Stimulated activated CD4-positive, alpha-beta T cell treated with anti-CD3 and anti-CD28 coated beads, TNF-alpha, amount 100 ng/mL, for 1 hour (primary cell): ENCODE results near the gene SLC38A7.
"Not testable (repeated sequence)": the region's sequence is repeated elsewhere in the genome, so short reads cannot be mapped to it uniquely, and the experiment has no call there.

Experiments used
- DNase-seq, 3 donors: peaks; one replicate each; pipeline ENCODE4 v3.0.0-alpha.2; 2020; ENCODE audit warnings: low read depth in 3 of 3, low spot score in 1 of 3

SLC38A7 gene

DNA sequence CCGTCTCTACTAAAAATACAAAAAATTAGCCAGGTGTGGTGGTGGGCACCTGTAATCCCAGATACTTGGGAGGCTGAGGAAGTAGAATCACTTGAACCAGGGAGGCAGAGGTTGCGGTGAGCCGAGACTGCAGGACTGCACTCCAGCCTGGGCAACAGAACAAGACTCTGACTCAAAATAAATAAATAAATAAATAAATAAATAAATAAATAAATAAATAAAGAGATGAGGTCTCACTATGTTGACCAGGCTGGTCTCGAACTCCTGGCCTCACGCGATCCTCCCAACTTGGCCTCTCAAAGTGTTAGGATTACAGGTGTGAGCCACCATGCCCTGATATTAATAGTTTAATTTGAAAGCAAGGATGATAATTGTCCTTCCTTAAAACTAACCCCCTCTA is 47.5 kb downstream of the SLC38A7 start:
- DNase-seq, result not testable (repeated sequence)

DNA sequence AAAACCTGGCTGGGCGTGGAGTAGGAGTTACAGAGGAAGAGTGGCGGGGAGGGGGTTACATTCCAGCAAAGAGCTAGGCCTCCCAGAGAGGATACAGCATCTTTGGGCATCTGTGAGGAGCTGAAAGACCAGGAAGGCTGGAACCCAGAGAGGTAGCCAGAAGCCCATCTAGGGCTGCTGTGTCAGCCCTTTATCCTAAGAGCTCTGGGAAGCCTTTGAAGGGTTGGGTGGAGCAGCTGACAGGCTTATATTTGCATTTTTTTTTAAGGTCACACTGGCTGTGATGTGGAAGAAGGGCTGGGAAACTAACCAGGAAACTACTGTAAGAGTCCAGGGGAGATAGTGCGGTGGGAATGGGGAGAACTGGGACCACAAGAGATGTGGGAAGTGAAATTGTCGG is 48.1 kb downstream of the SLC38A7 start:
- DNase-seq, result no peak

DNA sequence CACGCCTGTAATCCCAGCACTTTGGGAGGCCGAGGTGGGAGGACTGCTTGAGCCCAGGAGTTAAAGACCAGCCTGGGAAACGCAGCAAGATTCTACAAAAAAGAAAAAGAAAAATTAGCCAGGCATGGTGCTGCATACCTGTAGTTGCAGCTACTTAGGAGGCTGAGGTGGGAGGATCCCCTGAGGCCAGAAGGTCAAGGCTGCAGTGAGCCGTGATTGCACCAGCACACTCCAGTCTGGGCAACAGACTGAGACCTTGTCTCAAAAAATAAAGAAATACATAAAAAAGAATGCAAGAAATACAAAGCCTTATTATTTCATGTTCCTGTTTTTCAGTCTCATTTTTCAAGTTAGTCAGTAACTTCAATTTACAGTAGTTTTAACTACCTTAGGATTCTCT is 49.1 kb downstream of the SLC38A7 start:
- DNase-seq, result no peak

DNA sequence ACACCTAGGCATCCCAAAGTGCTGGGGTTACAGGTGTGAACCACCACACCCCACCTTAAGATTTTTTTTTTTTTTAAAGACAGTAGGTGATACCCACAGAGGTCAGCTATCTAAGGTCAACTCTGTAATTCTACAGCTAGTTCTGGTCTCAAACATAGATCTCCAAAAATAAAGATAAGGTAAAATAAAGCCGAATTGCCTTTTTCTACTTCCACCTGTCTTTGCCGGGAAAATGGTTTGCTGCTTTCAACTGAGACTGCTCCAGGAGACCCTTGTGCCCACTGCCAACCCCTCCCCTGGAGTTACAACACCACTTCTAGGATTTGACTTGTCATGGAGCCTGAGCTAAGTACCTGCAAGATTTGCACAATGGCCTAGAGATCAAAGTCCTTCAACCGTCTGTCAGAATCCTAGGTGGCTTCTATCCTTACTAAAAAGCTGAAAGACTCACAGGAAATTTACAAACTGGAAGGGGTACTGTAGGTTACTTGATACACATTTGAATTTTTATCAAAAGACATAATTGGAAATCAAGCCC is 50.2 kb downstream of the SLC38A7 start:
- no peak for DNase-seq

DNA sequence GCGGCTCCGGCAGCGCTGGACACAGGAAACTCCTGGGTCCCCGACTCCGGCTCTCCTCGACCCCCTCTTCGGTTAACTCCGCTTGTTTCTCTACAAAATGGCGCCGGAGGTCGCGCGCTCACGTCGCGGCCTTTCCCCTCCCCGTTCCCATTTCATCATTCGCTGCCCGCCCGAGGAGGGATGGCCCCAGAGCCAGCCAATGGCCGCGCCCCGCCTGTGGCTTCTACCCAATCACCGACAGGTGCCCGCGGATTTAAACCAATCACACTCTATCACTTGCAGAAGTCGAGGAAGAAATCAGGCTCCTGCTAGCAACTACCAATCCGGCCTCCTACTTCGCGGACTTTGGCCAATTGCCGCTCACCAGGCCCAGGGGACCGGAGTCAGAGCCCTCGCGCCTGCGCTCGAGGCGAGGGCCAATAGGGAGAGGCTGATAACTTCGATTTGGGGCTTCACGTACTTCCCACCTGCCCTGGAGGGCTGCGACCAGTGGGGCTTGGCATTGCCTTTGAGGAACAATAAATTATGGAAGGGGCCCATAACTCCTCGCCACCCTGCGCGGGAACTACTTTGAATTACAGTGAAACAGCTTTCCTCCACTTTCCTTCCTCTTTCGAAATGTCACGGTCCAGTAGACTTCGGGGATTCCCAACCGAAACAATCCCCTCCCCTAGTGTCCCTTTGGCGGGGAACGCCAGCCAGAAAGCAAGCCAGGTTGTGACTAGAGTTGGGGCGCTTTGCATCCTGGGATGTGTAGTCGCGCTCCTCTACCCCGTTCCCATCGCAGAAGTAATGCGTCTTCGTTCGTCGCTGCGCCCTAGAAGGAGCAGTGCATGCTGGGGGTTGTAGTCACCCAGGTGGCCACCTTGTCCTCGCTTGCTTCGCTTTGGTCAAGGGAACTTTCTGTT is 54.6 kb downstream of the SLC38A7 start, which contains the start of gene CNOT1:
Gene CNOT1 (minus strand): TSS at position 94 of the 908 bp plus-strand sequence. CDS start 30,489 bp downstream, outside the sequence.
- peak; percentile 91 to 95 (median 94) for DNase-seq

DNA sequence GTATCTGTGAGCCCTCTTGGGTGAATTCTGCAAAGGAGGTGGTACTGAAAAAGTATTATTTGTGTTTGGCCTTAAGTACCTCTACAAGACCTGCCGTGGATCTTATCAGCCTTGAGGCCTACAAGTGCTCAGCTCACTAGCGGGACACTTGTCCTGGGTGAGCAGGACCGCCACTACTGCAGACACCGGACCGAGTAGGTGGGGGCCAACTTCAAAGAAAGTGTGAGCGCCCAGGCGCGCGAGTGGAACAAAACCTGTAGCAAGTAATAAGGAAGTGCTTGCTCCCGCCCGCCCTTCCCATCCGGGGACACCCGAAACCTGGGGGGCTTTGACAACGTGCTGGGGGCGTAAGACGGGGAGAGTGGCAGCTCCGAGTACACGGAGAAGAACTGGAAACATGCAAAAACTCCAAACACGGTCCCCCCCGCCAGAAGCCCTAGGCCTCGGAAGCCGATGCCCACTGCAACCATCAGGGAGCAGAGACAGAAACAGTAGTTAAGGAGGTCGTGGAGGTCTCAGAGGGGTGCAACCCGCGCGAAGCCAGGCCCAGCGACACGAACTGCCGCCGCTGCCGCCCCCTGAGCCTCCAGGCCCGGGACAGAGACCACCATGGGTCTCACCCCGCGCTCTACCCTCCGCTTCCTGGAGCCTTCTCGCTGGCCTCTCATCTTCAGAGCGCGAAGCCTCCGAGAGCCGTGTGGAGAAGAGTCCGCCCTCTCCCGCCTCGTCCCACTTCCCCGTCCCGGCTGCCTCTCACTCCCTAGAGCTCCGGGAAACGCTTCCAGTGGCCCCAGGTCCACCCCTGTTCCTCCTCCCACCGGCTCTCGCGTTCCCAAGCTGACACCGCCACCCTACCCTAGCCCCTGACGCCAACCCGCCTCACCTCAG is 55.5 kb downstream of the SLC38A7 start:
- peak in 1 of 3 donors; percentile 23 for DNase-seq

DNA sequence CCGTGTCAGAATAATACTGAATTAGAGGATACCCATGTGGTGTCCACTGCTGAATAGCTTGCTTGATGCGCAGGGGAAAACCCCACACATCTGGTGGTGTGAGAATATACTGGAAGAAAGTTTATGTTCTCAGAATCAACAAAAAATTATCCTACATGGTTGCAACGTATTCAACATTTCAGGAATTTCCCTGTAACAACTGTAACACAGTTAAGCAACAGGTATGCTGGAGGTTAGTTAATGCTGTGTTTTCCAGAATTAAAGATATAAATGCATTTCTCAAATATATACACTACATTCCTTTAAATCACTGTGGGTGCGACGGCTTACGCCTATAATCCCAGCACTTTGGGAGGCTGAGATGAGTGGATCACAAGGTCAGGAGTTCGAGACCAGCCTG is 60.4 kb downstream of the SLC38A7 start:
- DNase-seq, result no peak

DNA sequence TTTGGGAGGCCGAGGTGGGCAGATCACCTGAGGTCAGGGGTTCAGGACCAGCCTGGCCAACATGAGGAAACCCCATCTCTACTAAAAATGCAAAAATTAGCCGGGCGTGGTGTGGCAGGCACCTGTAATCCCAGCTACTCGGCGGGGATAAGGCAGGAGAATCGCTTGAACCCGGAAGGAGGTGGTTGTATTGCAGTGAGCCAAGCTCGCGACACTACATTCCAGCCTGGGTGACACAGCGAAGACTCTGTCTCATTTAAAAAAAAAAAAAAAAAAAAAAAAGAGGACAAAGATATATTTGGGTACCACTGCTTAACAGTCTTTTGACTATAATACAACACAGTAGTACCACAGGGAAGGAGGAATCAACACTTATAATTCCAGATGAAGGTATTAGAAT is 64.2 kb downstream of the SLC38A7 start:
- no peak for DNase-seq

DNA sequence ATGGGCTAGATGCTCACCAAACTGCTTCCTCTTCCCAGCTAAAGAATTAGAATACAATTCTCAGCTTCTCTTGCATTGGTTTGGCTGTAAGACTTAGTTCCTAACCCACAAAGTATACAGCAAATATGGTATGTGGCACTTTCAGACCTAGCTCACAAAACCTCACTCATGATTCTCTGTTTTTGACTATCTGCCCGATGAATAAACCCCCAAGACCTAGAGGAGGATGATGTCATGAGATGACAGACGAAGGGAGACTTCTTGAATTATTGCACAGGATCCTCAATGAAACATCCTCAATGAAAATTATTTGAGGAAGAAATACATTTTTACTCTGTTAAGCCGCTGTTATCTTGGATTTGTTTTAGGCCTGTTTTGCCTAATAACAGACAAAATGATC is 69.3 kb downstream of the SLC38A7 start:
- no peak for DNase-seq
